Measurements from ENCODE around the gene OGFR.

OGFR gene

GRCh38 chr20:62837790-62838127 is 33.1 kb downstream of the OGFR start:
- no peak for TF ChIP-seq CTCF (conservative IDR thresholded peaks at IDR 0.05)
- no peak for TF ChIP-seq ZFX (IDR thresholded peaks at IDR 0.05)
- H3K27ac ChIP-seq, result peak overlapping the region; percentile 5

DNA sequence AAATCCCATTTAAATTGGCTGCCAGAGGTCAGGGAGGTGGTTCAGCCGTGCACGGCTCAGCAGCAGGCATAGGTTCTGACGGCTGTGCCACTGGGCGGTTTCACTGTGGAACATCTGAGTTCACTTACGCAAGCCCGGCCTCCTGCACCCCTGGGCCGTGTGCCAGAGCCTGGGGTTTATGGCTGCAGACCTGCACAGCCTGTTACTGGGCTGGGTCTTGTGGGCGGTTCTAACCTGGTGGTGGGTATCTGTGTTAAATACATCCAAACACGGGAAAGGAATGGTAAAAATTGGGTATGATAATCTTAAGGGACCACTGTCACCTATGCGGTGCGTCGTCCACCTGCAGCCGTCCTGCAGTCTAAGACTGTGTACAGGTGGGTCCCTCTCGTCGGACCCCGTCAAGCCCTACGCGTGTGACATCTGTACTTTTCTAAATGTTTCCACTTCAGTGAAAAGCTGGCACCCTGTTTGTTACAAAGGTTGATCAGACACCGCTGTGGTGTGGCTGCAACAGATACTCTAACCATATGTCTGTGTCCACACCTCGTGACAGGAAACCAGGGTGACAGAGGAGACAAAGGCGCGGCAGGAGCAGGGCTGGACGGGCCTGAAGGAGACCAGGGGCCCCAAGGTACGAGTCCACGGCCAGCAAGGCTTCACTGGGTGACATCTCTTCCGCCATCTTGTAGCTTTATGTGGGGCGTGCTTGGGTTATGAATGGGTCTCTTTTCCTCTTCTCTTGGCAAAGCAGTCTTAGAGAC is 33.7 kb downstream of the OGFR start:
- H3K27ac ChIP-seq, result peak overlapping the region; percentile 5
- TF ChIP-seq ZFX (IDR thresholded peaks at IDR 0.05), result no peak
- TF ChIP-seq CTCF (conservative IDR thresholded peaks at IDR 0.05), result no peak

- no peak overlapping the region for H3K27ac ChIP-seq
These were observed 34.6 kb downstream of the OGFR start for GRCh38 chr20:62839261-62839660.

GRCh38 chr20:62839816-62840215 is 35.2 kb downstream of the OGFR start:
- TF ChIP-seq ZFX (IDR thresholded peaks at IDR 0.05) (no peak), CTCF (conservative IDR thresholded peaks at IDR 0.05) (no peak)
- no peak overlapping the region; the same call in 1 of the 2 replicates for H3K27ac ChIP-seq

More at GRCh38 chr20:62839261-62839660, 34.6 kb downstream of the OGFR start:
- TF ChIP-seq ZFX (IDR thresholded peaks at IDR 0.05) (no peak), CTCF (conservative IDR thresholded peaks at IDR 0.05) (no peak)

- H3K27ac ChIP-seq, result peak overlapping the region; percentile 17; the same call in 1 of the 2 replicates
- no peak for TF ChIP-seq ZFX (IDR thresholded peaks at IDR 0.05)
- TF ChIP-seq CTCF (conservative IDR thresholded peaks at IDR 0.05), result no peak
These were observed 35.9 kb downstream of the OGFR start for GRCh38 chr20:62840244-62841197.

DNA sequence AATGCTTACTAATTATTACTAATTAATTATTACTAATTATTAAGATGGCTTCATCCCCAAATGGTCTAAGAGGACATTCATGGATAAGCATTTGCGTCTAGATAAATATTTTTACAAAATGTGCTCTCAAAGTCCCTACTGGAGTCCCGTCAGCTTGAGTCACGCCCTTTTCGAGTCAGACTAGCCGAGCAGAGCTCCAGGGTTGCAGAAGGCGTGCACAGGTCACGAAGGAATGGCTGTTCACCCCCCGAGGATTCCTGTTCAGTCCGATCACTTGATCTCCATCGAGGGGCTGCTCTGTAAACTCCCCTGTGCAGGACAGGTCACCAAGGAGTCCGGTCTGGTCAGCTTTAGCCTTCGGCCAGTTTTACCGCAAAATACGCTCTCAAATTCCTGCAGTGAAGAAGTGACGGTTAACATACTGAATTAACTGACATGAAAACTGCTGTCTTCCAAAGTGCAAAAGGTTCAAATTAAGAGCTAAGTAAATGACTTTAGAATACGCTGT is 37.1 kb downstream of the OGFR start:
- TF ChIP-seq CTCF (conservative IDR thresholded peaks at IDR 0.05) (no peak), ZFX (IDR thresholded peaks at IDR 0.05) (no peak)
- H3K27ac ChIP-seq, result no peak overlapping the region

DNA sequence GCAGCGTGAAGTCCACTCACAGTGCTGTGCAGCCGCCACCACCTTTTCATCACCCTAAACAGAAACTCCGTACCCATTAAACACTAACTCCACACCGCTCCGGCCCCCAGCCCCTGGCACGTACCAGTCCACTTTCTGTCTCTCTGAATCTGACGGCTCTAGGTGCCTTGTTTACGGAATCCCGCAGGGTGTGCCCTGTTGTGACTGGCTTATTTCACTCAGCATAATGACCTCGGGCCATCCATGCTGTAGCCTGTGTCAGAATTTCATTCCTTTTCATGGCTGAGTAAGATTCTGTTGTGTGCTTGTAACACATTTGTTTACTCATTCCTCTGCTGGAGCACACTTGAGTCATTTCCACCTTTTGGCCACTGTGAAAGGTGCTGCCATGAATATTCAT is 39.0 kb downstream of the OGFR start:
- no peak for TF ChIP-seq CTCF (conservative IDR thresholded peaks at IDR 0.05)
- TF ChIP-seq ZFX (IDR thresholded peaks at IDR 0.05), result no peak

More for the DNA sequence above, 39.0 kb downstream of the OGFR start:
- H3K27ac ChIP-seq, result no peak overlapping the region
